Activated CD4-positive, alpha-beta T cell treated with anti-CD3 and anti-CD28 coated beads, Interleukin-2, amount 10 ng/mL, durations not matched to agents 24 days and 14 days (primary cell): ENCODE results near the gene NLRP14. TPM values are rescaled to one million over a fixed set of nuclear protein-coding genes. Genes with fewer than 3 reads are reported as not detected.

Source experiments
- DNase-seq: peaks from one replicate; pipeline ENCODE4 v3.0.0; 2022
- H3K27ac Mint-ChIP-seq: one replicate; pipeline ENCODE4 v1.8.0; 2022; ENCODE audit warnings: mild to moderate bottlenecking, mixed read lengths
- H3K27me3 Mint-ChIP-seq: one replicate; pipeline ENCODE4 v1.8.0; 2022; ENCODE audit warnings: mixed read lengths
- H3K36me3 Mint-ChIP-seq: one replicate; pipeline ENCODE4 v1.8.0; 2022; ENCODE audit warnings: low read depth, mild to moderate bottlenecking, mixed read lengths
- H3K4me1 Mint-ChIP-seq: one replicate; pipeline ENCODE4 v1.8.0; 2021; ENCODE audit warnings: mixed read lengths
- H3K4me3 Mint-ChIP-seq: one replicate; pipeline ENCODE4 v1.8.0; 2022; ENCODE audit warnings: mild to moderate bottlenecking, moderate library complexity, mixed read lengths
- H3K9me3 Mint-ChIP-seq: one replicate; pipeline ENCODE4 v1.8.0; 2021; ENCODE audit warnings: mixed read lengths
- intact Hi-C: fragments of 100-400 bp; cut with micrococcal nuclease; formaldehyde crosslinking; loops from one replicate; pipeline ENCODE4 v1.15.1; 2023
- total RNA-seq: library from RNA; stranded (reverse); gene quantifications from 2 replicates; pipeline ENCODE4 v1.2.3, GENCODE V29; 2022

NLRP14 gene, protein sequence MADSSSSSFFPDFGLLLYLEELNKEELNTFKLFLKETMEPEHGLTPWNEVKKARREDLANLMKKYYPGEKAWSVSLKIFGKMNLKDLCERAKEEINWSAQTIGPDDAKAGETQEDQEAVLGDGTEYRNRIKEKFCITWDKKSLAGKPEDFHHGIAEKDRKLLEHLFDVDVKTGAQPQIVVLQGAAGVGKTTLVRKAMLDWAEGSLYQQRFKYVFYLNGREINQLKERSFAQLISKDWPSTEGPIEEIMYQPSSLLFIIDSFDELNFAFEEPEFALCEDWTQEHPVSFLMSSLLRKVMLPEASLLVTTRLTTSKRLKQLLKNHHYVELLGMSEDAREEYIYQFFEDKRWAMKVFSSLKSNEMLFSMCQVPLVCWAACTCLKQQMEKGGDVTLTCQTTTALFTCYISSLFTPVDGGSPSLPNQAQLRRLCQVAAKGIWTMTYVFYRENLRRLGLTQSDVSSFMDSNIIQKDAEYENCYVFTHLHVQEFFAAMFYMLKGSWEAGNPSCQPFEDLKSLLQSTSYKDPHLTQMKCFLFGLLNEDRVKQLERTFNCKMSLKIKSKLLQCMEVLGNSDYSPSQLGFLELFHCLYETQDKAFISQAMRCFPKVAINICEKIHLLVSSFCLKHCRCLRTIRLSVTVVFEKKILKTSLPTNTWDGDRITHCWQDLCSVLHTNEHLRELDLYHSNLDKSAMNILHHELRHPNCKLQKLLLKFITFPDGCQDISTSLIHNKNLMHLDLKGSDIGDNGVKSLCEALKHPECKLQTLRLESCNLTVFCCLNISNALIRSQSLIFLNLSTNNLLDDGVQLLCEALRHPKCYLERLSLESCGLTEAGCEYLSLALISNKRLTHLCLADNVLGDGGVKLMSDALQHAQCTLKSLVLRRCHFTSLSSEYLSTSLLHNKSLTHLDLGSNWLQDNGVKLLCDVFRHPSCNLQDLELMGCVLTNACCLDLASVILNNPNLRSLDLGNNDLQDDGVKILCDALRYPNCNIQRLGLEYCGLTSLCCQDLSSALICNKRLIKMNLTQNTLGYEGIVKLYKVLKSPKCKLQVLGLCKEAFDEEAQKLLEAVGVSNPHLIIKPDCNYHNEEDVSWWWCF
- total RNA-seq, result 0.09 and 0.21 TPM in 2 replicates

DNA sequence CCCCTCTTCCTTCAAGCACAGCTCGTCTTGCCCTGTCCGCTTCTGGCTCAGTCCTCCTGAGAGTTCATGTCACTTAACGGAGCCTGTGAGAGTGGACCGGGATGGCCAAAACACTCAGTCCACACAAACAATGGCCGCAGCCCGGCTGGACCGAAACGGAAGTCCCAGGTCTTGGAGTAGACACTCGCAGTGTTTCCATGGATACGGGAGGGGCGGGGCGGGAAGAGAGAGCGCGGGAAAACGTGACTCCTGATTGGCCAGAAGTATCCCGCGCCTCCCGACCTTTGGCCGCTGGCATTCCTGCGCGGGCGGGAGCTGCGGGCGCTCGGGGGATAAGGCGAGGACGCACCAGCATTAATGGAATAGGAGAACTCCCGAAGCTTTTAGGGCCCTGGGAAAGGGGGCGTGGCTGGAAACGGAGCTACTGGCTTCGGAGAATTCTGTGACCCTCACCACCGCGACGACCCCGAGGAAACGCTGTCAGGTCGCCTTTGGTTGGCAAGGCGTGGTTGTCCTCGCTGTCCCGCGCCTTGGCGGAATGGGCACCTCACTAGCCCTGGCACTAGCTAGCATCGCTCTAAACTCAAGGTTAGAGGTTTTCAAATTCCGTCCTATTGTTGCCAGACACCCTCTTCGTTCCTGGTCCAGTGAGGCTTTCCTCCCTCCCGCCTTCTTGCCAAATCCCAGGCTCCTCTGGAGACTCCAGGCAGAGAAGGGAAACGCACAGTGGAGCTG, at the start of gene NLRP14, which contains the start of gene ZNF214:
NLRP14 (plus strand) TSS at position 297 of the 735 bp plus-strand sequence. CDS start 18,108 bp downstream, outside the sequence.
ZNF214 (minus strand) TSS at position 164 of the 735 bp plus-strand sequence. CDS start 17,511 bp downstream, outside the sequence.
- H3K36me3 Mint-ChIP-seq, result no peaks in the 10 kb centered on the region
- H3K4me3 Mint-ChIP-seq, result peak within 1 kb of the TSS; percentile 52
- intact Hi-C loops, result no loop called here
- no peak for DNase-seq
- H3K9me3 Mint-ChIP-seq, result no peaks in the 10 kb centered on the region
- H3K27ac Mint-ChIP-seq, result no peak within 1 kb of the TSS
- H3K27me3 Mint-ChIP-seq, result peaks cover 39% of the 10 kb centered on the region
- peaks cover 3% of the 10 kb centered on the region for H3K4me1 Mint-ChIP-seq

DNA sequence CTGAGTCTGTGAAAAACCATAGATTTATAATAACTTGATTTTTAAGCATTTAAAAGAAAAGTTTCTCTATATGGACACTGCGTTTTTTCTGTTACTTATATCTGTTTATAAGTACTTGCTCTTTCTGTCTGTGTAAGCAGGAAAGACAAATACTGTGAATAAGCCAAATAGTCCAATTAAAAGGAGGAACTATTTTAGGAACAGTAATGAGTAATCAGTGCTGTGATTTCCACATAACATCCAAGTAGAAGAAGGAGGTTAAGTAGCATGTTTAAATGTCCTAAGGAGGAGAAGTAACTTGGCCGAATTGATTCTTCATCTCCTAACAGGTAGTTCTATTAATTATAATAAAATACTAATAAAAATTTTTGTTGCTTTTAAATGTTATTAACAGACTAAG, 40.9 kb upstream of the NLRP14 start:
- no peaks in the 10 kb centered on the region for H3K9me3 Mint-ChIP-seq
- H3K27ac Mint-ChIP-seq, result no peak overlapping the region
- no peaks in the 10 kb centered on the region for H3K4me1 Mint-ChIP-seq
- H3K36me3 Mint-ChIP-seq, result no peaks in the 10 kb centered on the region
- intact Hi-C loops, result no loop called here
- no peaks in the 10 kb centered on the region for H3K27me3 Mint-ChIP-seq
- H3K4me3 Mint-ChIP-seq, result no peak overlapping the region
- DNase-seq, result no peak

DNA sequence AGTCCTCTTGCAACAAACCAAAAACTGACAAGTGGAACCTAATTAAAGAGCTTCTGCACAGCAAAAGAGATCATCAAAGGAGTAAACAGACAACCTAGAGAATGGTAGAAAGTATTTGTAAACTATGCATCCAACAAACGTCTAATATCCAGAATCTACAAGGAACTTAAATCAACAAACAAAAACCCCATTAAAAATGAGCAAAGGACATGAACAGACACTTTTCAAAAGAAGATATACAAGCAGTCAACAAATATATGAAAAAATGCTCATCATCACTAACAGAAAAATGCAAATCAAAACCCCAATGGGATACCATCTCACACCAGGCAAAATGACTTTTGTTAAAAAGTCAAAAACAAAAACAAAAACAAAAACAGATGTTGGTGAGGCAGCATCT, 33.8 kb upstream of the NLRP14 start:
- Mint-ChIP-seq H3K9me3 (no peaks in the 10 kb centered on the region), H3K27ac (no peak overlapping the region), H3K36me3 (no peaks in the 10 kb centered on the region), H3K4me1 (no peaks in the 10 kb centered on the region), H3K27me3 (no peaks in the 10 kb centered on the region), H3K4me3 (no peak overlapping the region)
- no peak for DNase-seq
- intact Hi-C loops, result no loop called here

DNA sequence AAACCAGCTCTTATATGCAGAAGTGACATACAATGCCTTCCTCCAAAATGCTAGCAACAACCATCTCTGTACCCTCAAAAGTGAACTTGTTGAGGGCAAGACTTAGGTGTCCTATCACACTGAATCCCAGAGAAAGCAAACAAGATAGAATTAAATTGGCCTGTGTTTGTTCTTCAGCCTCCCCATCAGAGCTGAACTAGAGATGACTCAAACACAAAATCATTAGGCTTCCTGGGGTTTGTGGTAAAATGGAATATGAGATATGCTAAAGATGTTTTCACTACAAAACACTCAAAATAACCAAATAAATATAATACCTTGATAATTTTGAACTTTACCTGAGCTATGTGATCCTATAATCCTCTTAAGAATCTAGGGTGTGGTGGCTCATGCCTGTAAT, 31.8 kb upstream of the NLRP14 start:
- Mint-ChIP-seq H3K36me3 (no peaks in the 10 kb centered on the region), H3K9me3 (no peaks in the 10 kb centered on the region), H3K27me3 (no peaks in the 10 kb centered on the region), H3K4me1 (no peaks in the 10 kb centered on the region), H3K27ac (no peak overlapping the region), H3K4me3 (no peak overlapping the region)
- intact Hi-C loops, result no loop called here
- DNase-seq, result no peak

DNA sequence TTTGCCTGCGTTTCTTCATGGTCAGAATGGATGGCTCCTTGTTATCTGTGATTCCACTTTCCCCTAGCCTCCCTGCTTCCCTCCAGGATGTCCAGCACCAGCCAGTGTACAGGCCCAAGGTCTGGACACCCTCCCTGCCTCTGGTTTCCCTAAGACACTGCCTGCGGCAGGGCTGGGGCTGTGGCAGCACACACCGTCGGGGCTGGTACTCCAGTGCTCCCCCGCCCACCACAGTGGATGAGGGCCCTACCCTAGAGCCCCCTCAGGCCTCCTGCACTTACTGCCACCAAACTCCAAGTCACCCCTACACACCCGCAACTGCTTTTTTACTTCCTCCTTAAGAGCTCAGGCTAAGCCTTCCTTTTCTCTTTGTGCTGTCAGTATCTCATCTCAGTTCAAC, 29.1 kb upstream of the NLRP14 start:
- Mint-ChIP-seq H3K27me3 (no peaks in the 10 kb centered on the region), H3K9me3 (no peaks in the 10 kb centered on the region), H3K4me1 (no peaks in the 10 kb centered on the region), H3K36me3 (no peaks in the 10 kb centered on the region), H3K27ac (no peak overlapping the region), H3K4me3 (no peak overlapping the region)
- intact Hi-C loops, result no loop called here
- no peak for DNase-seq

DNA sequence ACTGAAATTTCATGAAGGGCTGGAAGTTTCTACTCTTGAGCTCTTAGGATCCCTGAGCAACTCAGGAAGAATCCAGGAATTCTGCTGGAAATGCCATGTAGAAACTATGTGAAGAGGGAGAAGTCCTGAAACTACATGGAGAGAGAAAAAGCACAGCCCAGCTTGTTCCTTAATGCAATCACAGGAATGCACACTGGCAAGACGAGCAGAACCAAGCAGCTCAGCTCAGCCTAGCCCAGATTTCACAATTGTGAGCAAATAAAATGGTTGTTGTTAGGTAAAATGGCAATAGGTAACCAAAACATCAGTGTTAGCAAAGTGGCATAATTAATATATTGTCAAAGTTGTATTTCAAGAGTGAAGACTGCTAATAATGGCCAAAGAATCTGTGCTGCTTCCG, 28.3 kb upstream of the NLRP14 start:
- H3K4me3 Mint-ChIP-seq, result no peak overlapping the region
- H3K4me1 Mint-ChIP-seq, result no peaks in the 10 kb centered on the region
- no peaks in the 10 kb centered on the region for H3K27me3 Mint-ChIP-seq
- no peak overlapping the region for H3K27ac Mint-ChIP-seq
- no peak for DNase-seq
- no peaks in the 10 kb centered on the region for H3K9me3 Mint-ChIP-seq
- intact Hi-C loops, result no loop called here
- H3K36me3 Mint-ChIP-seq, result no peaks in the 10 kb centered on the region

DNA sequence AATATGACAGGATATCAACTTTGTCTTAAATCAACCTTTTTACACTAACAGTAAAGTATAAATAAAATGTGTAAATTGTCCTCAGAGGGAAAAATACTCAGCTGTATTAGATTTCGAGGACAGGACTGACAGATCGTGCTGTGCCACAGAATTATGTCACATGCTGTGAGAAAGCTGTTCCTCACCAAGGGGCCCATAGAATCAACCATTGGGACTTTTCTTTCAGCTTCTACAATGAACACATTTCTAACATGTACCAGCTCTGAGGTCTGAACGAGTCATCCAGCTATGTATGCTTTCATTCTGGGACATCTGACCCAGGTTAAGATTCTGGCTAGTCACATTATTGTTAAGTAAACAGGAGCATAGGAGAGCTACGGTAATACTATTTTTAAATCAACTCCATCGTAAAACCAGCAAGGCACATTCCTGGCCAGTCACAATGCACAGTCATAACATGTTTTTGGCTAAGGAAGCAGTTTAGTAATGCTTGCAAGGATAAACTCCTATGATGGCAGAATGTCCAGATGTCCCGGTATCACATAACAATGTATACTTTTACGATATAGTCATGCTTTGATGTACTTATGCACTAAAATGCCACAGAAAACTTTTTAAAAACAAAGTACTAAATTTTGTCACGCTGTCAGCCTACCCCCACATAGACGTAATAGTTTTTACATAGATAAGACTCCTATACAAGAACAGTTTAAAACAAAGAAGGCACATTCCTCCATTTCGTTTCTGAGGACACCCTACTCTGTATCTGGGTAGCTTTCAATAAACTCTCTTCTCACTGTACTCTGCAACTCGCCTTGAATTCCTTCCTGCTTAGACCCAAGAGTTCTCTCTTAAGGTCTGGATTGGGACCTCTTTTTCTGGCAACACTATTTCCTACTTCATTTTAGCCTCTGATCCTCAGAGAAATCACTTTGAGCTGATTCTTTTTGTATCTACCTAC, 27.5 kb upstream of the NLRP14 start:
- no peak overlapping the region for H3K27ac Mint-ChIP-seq
- intact Hi-C loops, result no loop called here

DNA sequence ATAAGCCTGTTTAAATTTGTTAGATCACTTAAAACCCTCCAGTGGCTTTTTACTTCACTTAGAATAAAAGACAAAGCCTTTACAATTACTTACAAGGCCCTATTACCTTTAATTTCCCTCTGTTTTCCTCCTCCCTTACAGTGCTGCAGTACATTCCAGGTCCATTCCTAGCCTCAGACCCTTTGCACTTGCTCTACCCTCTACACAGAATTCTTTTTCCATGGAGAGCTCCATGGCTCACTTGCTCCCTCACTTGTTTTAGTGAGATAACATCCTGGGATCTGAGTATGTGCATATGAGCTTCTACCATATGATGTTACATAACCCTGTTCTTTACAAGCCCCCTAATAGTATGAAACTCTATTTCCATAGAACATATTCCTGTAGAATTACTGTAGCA, 24.6 kb upstream of the NLRP14 start:
- Mint-ChIP-seq H3K4me3 (no peak overlapping the region), H3K4me1 (no peaks in the 10 kb centered on the region), H3K27me3 (peaks cover 8% of the 10 kb centered on the region), H3K36me3 (no peaks in the 10 kb centered on the region), H3K9me3 (no peaks in the 10 kb centered on the region), H3K27ac (no peak overlapping the region)
- DNase-seq, result no peak
- intact Hi-C loops, result no loop called here

More for the DNA sequence above, 27.5 kb upstream of the NLRP14 start:
- no peaks in the 10 kb centered on the region for H3K4me1 Mint-ChIP-seq
- no peak overlapping the region for H3K4me3 Mint-ChIP-seq
- no peaks in the 10 kb centered on the region for H3K9me3 Mint-ChIP-seq
- no peaks in the 10 kb centered on the region for H3K36me3 Mint-ChIP-seq
- no peak for DNase-seq
- peaks cover under 1% of the 10 kb centered on the region for H3K27me3 Mint-ChIP-seq

DNA sequence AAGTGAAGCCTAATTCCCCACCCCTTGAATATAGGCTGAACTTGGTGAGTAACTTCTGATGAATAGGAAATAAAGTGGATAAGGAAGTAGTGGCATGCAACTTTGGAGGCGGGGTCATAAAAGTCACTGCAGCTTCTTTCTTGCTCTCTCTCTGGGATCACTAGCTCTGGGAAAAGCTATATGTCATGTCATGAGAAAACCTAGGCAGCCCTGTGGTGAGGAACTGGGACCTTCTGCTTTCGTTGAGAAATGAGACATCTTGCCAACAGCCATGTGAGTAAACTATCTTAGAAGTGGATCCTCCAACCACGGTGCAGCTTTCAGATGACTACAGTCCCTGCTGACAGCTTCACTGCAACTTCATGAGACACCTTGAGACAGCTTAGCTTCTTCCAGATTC, 15.8 kb upstream of the NLRP14 start:
- Mint-ChIP-seq H3K36me3 (no peaks in the 10 kb centered on the region), H3K27ac (no peak overlapping the region), H3K4me3 (no peak overlapping the region), H3K9me3 (no peaks in the 10 kb centered on the region), H3K4me1 (no peaks in the 10 kb centered on the region), H3K27me3 (peaks cover 13% of the 10 kb centered on the region)
- intact Hi-C loops, result no loop called here
- no peak for DNase-seq

DNA sequence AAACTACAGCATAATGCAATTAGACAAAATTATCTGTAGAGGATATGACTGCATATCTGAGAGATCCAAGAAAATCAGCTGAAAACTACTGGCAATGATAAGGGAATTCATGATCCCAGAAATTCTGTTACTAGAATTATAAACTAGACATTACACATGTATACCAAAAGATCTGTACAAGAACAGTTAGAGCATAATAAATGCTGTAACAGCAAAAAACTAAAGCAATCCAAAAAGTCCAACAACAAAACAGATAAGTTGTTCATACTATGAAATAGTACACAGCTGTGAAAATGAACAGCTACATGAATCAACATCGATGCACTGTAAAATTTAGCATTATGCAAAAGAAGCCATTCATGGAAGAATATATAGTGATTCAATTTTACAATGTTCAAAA, 6.2 kb upstream of the NLRP14 start:
- Mint-ChIP-seq H3K27ac (no peak overlapping the region), H3K27me3 (peaks cover 14% of the 10 kb centered on the region), H3K36me3 (no peaks in the 10 kb centered on the region), H3K4me1 (no peaks in the 10 kb centered on the region), H3K9me3 (no peaks in the 10 kb centered on the region), H3K4me3 (no peak overlapping the region)
- intact Hi-C loops, result no loop called here
- no peak for DNase-seq

DNA sequence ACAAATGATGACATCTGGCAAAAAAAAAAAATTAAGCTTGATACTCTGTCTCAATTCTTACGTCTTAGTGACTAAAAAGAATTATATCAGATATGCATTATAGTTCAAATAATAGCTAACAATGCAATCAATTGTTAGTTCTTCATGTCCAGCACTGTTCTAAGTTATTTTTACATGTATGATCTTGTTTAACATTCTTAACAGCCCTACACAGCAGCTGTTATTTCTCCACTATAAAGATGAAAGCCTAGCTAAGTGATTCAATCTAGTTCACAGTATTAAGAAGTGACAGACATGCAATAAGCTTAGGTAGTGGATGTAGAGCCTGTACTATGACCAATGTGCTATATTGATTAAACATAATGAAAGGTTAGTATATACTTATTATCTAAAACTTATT, 4.3 kb upstream of the NLRP14 start:
- no peak overlapping the region for H3K4me3 Mint-ChIP-seq
- H3K36me3 Mint-ChIP-seq, result no peaks in the 10 kb centered on the region
- no peak for DNase-seq
- H3K27ac Mint-ChIP-seq, result no peak overlapping the region
- peaks cover 24% of the 10 kb centered on the region for H3K27me3 Mint-ChIP-seq
- peaks cover 3% of the 10 kb centered on the region for H3K4me1 Mint-ChIP-seq
- intact Hi-C loops, result no loop called here
- H3K9me3 Mint-ChIP-seq, result no peaks in the 10 kb centered on the region

DNA sequence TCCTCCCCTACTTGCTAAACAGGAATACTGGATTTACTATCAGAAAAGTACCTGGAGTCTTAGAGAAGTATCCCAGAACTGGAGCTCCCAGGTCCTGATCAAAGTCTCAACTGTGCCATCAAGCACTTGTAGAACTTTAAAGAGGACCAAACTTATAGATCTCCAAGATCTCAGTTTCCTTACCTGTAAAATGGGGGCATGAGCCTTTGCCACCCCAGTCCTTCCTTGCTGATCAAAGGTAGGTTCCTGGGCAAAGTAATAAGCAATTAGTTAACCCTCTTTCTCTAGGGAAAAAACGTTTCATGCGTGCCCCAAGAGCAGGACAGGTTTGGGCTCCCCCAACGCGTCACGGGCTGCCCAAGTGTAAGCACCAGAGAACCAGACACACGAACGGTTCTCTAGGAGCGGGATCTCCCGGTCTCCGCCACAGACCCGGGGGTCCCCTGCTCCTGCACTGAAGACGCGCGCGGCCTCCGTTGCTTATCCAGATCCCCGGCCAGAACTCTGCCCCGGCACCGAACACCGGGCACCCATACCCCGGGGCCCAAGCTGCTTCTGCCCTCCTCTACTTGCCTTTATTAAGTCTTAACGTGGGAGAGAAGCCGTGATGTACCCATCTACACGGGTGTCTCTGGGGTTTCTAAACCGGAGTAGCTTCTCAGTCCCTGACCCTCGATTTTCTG, 638 bp upstream of the NLRP14 start:
- intact Hi-C loops, result no loop called here
- Mint-ChIP-seq H3K4me3 (peak overlapping the region; percentile 52), H3K27ac (no peak overlapping the region), H3K4me1 (peaks cover 3% of the 10 kb centered on the region), H3K9me3 (no peaks in the 10 kb centered on the region), H3K27me3 (peaks cover 35% of the 10 kb centered on the region), H3K36me3 (no peaks in the 10 kb centered on the region)
- no peak for DNase-seq
